Activated CD4-positive, alpha-beta T cell treated with anti-CD3 and anti-CD28 coated beads for 4 hours (primary cell): ENCODE results near the gene CD180.
A peak's percentile ranks its signal among the peaks of the same experiment; 100 is the strongest.

ENCODE experiments used
- DNase-seq, 2 donors: peaks; one replicate each; pipeline ENCODE4 v3.0.0-alpha.2; 2020

Gene CD180

DNA sequence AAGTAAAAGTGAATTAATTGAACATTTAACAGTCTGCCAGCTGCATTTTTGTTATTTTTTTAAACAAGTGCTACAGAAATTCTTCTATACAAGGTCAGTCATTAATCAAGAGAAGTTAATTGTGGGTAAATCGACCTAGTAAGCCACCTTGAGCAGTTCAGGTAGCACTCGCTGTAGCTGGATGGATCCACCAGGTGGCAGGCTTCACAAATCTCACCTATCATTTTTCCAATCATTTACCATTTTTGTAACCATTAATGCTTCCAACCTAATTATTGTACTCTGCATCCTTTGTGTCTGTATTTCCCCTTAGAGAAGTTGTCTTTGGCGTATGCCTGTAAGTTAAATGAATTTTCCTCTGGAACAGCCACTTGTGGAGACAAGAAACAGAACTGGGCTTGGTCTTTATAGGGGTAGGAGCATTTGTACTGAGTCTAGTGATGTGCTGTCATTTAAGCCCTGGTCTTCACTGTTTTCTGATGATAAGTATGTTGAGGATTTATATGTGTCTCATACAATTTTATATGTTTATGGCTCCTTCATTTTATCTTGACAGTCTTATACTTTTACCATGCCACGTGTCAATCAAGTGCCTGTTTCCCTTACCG, 39.5 kb downstream of the CD180 start:
- DNase-seq, result peak; percentile 43 to 57

DNA sequence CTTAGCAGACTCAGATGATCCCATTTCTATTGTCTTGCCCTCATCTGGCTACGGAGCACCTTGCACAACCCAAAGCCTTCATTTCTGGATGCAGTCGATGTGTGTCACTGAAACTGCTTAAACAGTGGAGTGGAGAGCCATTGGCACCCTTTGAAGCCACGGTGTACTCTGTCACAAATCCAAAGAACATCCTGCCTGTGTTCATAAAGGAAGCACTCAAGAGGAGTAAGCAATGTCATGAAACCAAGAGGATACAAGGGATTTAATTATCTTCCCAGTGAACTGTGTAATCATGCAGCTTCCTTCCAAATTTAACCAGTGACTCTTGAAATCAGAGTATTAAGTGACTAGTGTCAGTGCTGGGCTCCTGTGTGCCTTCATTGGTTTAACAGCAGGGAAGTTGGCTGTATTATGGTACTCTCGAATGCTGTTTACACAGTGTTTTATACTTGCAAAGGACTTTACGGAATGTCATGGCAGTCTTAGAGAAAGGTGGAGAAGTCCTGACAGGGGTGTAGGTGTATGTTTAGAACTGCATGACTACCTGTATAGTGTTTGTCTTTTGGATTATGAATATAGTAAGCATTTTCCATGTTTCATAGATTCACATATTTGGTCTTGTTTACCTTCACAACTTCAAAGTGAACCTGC, 41.9 kb downstream of the CD180 start:
- DNase-seq, result no peak

DNA sequence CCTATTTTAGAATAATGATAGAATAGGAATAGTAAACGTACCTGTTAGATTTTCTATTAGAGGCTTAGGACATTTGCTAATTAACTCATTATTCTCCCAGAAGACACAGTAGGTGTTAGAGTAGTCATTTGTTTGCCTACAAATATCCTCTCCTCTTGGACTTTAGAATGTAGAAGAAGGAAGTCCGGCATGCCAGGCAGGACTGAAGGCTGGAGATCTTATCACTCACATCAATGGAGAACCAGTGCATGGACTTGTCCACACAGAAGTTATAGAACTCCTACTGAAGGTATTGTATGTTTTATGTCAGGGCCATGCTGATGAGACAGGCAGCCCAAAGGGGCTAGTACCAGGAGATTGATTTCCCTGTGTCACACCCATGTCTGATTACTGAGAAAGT, 43.3 kb downstream of the CD180 start:
- no peak for DNase-seq

DNA sequence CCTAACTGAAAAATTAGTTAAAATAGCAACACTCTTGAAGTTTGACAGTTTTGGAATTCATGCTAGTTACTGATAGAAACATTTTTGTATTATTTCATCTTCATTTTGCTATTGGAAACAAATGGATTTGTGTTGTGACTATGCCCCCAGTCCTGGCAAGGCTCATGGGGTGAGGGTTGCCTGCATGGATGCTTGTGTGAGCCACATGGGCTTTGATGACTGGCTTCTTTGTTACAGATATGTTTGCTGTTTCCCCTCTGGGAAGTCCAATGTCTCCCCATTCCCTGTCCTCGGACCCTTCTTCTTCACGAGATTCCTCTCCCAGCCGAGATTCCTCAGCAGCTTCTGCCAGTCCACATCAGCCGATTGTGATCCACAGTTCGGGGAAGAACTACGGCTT, 44.2 kb downstream of the CD180 start:
- DNase-seq, result no peak

DNA sequence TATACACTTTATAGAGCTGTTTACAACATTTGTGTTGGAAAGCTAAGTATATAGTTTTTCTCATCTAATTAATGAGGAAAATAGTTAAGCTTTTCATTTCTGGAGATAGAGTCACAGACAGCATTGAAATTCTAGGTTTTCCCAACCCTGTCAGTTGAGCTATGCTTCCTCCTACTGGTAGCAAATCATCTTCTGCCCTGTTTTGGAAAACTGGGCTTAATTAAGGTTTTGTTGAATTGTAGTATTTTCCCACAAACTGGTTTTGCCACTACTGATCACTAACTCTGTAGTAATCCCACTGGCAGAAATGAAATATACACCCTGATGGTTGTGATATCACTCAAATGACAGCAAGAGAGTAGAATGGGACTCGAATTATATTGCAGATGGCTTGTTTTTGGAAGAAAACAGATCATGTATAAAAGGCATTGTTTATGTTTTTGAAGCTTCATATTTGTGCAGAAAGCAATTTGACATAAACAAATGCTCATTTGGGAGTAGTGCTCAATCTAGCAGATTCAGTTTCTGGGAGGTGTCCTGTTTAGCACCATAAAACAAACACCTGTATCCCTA, 46.6 kb downstream of the CD180 start:
- DNase-seq, result no peak

DNA sequence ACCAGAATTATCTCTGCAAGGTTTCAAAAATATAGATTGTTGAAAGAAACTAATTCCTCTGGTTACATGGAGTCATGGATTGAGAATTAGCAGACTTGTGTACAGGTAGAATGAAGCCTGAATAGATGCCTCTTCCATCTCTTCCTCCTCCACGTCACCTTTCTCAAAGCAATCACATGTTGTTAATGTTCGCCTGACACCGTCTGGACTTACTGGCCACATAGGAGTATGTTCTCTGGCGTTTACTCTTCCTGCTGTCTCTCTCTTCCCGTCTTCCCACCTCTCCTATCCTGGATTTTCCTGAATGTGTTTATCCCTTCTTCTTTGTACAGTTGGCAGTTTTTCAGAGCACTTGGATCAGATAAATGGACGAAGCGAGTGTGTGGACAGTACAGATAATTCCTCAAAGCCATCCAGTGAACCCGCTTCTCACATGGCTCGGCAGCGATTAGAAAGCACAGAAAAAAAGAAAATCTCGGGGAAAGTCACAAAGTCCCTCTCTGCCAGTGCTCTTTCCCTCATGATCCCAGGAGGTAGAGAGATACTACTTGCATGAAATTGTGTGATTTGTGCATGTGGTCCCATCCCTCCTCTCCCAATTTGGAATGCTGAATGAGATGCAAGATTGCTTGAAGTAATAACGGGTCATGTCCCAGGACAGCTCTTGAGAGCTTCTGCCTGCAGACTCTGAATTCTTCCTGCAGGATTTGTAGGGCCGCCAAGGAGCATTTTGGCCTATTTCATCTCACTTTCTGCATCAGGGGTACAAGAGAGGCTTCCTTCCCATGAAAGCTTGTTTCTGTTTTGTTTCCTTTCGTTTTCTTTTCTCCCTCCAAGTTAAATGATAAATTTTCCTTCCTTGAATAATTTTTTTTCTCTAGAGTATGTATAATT, 47.3 kb downstream of the CD180 start:
- DNase-seq, result no peak

DNA sequence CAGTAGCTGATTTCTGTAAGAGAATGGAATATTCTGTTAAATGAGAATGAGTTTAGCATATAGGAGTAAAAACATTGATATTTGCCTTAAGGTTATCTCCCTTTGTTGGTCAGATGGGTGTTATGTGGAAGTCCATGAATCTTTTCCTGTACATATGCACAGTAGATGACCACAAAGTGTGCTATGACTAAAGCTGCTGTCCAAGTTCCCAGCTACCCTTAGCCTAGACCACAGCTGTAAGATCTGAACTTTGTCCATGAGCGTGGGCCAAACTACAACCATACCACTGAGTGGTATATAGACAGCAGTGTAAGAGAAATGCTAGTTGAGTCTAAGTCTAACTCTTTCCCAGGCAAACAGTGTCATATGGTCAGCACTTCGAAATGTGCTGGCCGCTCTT, 48.8 kb downstream of the CD180 start:
- DNase-seq, result no peak

DNA sequence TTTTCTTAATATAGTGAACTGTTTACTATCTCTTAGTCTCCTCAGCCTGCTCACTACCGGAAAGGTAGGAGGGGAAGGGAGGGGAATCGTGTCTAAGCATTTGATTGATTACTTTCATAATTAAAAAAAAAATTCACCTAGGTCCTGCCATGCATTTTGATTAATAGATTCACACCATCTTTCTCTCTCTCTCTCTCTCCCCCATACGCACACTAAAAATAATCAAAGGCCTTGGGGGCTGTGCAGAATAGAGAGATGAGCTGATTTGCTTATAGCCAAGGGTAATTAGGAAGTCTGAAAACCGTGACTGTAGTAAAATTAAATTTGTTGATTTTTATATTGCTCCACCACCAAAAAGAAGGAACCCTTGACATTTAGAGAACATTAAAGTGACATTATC, 49.6 kb downstream of the CD180 start:
- no peak for DNase-seq

DNA sequence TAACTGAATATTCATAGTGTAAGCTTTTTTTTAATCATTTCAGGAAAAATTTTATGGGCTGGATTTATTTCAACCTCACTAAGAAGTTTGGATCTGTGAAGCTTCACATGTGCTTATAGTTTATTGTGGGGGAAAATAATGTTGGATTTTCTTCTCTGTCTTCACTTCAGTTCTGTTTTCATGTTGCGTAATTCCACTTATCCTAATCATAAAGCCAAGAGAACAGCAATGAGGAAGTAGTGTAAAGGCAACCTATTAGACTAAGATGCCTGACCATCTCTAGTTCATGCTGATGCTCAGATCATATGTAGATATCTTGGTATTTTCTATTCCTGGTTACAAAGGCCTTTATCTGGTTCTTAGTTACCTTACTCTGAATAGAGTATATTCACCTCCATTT, 50.0 kb downstream of the CD180 start:
- no peak for DNase-seq

DNA sequence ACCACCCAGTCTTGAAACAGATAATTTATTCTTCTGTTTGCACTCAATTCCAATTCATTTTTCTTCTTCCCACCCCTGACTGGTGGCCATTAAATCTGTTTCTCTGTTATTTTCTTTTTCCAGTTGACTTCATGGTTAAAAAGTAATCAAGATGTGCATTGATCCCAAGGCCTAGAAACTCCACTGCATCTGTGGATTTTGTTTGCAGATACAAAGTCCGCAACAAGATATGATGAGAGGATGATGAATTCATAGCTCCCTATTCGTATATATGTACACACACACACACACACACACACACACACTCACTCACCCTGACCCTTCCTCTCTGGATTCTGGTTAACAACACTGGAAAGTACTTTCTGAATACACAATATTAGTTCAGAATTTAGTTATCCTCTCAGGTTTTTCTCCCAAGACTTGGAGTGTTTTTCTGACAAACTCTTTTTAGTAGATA, 52.4 kb downstream of the CD180 start:
- no peak for DNase-seq

DNA sequence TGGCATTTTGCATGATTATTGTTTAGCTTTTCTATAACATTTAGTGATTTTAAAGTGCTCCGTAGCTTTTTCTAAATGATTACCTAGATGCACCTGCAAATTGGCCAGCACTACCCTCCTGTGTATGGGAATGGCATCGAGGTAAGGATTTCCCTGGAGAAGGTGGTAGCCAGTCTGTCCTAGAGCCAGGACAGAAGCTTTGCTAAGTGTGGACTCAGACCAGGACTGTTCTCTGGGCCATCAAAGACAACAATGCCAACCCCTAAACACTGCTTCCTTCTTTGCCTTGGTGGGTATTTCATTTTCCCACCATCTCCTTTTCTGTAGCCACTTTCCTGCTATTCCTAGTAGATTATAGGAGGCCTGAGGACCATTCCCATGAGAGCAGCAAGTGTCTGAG, 53.0 kb downstream of the CD180 start:
- DNase-seq, result no peak

DNA sequence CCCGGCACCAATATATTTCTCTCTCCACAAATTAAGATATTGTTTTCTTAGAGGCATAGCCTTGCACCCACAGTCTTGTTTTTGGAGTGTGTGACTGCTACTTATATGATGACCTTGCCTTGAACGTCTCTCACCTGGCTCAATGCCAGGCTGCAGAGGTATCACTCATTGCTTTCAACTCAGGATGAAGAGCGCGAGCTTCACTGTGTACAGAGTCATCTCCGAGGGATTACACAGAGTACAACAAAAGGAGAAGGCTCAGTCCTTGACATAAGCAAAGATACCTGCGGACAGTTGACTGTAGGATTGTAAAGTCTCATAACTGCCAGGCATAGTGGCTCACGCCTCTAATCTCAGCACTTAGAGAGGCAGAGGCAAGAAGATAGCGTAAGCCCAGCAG, 53.8 kb downstream of the CD180 start:
- DNase-seq, result no peak

DNA sequence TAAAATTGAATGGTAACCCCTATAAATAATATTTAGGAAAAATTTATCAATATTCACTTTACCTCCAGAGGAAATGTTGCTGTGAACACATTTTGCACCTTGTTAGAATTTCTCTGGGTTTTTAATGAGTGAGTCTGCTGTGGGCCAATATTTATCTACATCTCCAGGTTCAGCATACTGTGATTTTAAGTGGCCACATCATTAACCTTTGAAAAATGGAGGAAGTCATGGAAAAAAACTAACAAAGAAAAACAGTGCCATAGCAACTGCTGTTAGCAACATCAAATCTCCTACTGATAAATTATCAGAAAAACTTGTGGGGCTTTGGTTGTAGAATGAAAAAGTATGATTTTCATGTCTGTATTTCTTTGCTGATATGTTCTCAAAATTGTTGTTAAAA, 55.0 kb downstream of the CD180 start:
- no peak for DNase-seq

DNA sequence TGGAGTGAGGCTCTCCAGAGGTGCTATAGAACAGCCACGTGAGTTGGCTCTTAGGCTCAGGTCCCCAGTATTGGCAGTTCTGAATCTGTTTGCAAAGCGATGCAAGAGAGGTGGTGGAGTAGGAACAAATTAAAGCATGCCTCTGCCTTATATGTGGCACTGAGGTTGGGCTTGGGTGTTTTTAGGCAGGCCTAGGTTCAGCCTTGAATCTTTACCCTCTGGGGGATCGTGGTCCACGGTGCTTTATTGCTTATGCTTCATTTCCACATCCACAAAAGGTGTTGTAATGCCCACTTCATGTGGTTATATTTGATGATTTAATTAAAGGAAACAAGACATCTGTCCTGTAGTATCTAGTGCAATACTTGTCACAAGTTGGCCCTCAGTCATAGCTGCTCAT, 56.2 kb downstream of the CD180 start:
- DNase-seq, result no peak

DNA sequence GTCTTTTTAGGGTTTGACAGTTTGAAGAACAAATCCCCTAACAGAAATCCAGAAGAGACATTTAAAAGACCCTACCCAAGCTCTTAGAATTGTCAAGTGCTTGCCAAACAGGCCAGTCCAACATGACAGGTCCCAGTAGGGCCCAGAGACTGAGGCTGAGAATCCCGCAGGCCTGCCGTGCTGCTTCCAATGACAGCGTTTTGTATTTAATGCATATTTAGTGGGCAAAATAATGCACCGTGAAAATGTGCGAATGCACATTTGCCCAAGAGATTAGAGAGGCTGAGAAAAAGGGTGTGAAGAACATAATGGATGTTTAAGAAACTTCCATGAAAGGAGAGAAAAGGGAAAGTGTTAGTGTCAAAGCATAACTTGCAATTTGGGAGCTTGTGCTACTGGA, 57.6 kb downstream of the CD180 start:
- DNase-seq, result no peak

DNA sequence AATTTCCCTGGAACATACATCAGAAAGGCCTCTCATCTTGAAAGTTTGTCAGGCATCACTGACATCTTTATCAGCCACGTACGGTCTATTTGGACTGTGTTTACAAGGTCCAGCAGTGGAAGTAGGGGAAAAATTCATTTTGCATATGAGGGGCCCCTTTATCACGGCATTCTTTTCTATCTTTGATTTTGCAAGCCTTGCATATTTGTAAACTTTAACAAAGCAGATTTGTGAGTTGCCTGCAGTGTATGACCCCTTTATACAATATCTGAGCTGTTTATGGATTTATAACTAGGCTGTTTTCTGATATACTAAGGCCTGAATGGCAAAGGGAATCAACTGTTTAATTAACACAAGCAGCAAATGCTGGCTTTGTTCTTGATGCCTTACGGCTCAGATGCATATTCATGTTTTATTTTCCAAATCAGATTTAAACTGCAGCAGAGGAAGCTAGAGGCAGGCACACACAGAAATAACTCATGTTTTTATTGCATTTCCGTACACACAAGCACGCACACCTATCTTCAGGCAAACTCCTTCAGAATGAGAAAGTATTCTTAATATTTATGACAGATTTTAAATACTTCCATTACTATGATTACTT, 61.1 kb downstream of the CD180 start:
- DNase-seq, result no peak

DNA sequence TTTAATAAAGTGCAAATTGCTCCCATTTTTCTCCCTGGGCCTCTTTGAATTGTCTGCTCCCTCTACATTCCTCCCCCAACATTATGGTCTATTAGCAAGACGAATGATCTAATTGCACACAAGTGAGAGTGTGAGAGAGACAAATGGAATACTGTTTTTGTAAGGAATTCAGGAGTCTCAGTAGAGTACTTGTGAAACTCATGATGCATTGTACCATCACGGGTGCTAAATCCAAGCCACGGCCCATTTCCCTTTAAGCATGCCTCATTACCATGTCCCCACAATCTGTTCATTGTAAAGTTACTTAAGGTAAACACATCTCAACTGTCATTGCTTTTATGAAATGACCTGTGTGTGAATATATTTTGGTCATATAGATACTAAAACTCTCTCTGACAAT, 62.8 kb downstream of the CD180 start:
- no peak for DNase-seq

DNA sequence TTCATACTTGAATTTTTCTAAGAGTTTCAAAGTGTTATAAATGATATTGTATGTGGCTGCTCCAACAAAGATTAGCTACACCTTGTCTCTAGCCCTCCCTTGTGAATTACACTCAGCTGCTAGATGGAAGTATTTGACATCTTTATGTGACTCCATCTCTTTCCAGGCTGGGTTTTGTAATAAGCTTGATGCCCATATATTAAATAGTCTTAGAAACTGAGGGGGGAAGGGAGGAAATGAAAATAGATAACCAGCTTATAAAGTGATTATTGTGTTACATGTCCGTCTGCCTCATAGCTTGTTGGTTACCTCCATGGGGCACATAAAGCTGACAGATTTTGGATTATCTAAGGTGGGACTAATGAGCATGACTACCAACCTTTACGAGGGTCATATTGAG, 63.4 kb downstream of the CD180 start:
- DNase-seq, result no peak

DNA sequence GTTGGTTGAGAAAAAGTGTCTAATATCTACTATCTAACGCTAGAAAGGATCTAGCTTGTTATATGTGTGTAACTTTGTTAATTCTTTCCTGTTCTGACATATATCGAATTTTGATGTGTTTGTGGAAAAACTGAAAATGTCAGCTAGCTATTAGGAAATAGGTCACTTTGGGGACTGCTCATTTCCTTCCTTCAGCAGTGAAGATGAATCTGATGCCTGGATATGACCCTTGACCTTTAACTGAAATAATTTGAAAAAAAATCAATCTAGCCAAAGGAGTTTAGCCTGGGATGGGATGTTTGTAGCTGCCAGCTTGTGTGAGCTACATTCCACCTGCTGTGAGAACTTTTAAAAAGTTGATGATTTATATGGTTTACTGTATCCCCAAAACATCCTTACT, 66.8 kb downstream of the CD180 start:
- DNase-seq, result no peak
